Mucosa of gallbladder (tissue), 1 donor: ENCODE data around the gene CEACAM5. TPM values are rescaled to one million over a fixed set of nuclear protein-coding genes. Genes with fewer than 3 reads are reported as not detected.

ENCODE experiments used
- total RNA-seq: library from RNA; stranded (reverse); gene quantifications from one replicate; pipeline ENCODE4 v1.2.1, GENCODE V29; 2021
- donor health status: DM: no; HTN: no; CAD: no.

CEACAM5 gene
- total RNA-seq, 1 donor from 2014 or later: 1.2 TPM

Other genes with a start within 250 kb of the CEACAM5 start
- gene CEACAM21, start 132.5 kb upstream of the CEACAM5 start, total RNA-seq: 2.4 TPM
- 0.35 TPM for gene CEACAM4, start 81.6 kb upstream of the CEACAM5 start, total RNA-seq
- gene CEACAM7, start 20.4 kb upstream of the CEACAM5 start, total RNA-seq: 2.6 TPM
- gene CEACAM6, start 46.9 kb downstream of the CEACAM5 start, total RNA-seq: 61.6 TPM
- 0.78 TPM for gene CEACAM3, start 88.0 kb downstream of the CEACAM5 start, total RNA-seq
- not detected for gene LYPD4, start 136.1 kb downstream of the CEACAM5 start, total RNA-seq
- not detected for gene DMRTC2, start 136.4 kb downstream of the CEACAM5 start, total RNA-seq
- gene RPS19, start 151.6 kb downstream of the CEACAM5 start, total RNA-seq: 1,211 TPM
- gene CD79A, start 168.7 kb downstream of the CEACAM5 start, total RNA-seq: 0.32 TPM
- gene ARHGEF1, start 174.6 kb downstream of the CEACAM5 start, total RNA-seq: 115 TPM
- 3.4 TPM for gene ERFL, start 219.8 kb downstream of the CEACAM5 start, total RNA-seq